Measurements from ENCODE around the gene TSSK6. TPM values are rescaled to one million over a fixed set of nuclear protein-coding genes. Genes with fewer than 3 reads are reported as not detected.

Gene TSSK6
- total RNA-seq, 3 donors from 2014 or later: 1.8 to 2.5 (median 2.3) TPM

- Histone ChIP-seq H3K4me3 (no peak overlapping the region), H3K9me3 (no peaks in the 10 kb centered on the region), H3K36me3 (ENCODE audit: low read depth) (no peaks in the 10 kb centered on the region), H3K4me1 (ENCODE audit: low read depth) (no peaks in the 10 kb centered on the region)
- no peak for TF ChIP-seq CTCF (IDR thresholded peaks at IDR 0.05)
- ATAC-seq (no peak), DNase-seq (no peak)
- intact Hi-C loops (cut with DNase I, micrococcal nuclease): no loop called here
Measured at GRCh38 chr19:19551853-19552192, 36.5 kb upstream of the TSSK6 start.

GRCh38 chr19:19550972-19551852 lies 35.9 kb upstream of the TSSK6 start:
- intact Hi-C loops (cut with DNase I, micrococcal nuclease): no loop called here
- DNase-seq (no peak), ATAC-seq (no peak)
- no peaks in the 10 kb centered on the region for H3K9me3 ChIP-seq
- no peak overlapping the region for H3K4me3 ChIP-seq
- H3K36me3 ChIP-seq (ENCODE audit: low read depth): no peaks in the 10 kb centered on the region
- no peaks in the 10 kb centered on the region for H3K4me1 ChIP-seq (ENCODE audit: low read depth)
- TF ChIP-seq CTCF (IDR thresholded peaks at IDR 0.05): no peak

- TF ChIP-seq CTCF (IDR thresholded peaks at IDR 0.05): no peak
- no peak for DNase-seq
- H3K4me3 ChIP-seq: no peak overlapping the region
- H3K36me3 ChIP-seq (ENCODE audit: low read depth): no peaks in the 10 kb centered on the region
- no peak for ATAC-seq
- H3K4me1 ChIP-seq (ENCODE audit: low read depth): no peaks in the 10 kb centered on the region
- H3K9me3 ChIP-seq: no peaks in the 10 kb centered on the region
- intact Hi-C loops (cut with DNase I, micrococcal nuclease): no loop called here
Measured at GRCh38 chr19:19550485-19550929, 35.2 kb upstream of the TSSK6 start.

- intact Hi-C loops (cut with DNase I, micrococcal nuclease): no loop called here
- H3K9me3 ChIP-seq: no peaks in the 10 kb centered on the region
- ATAC-seq (no peak), DNase-seq (no peak)
- no peaks in the 10 kb centered on the region for H3K4me1 ChIP-seq (ENCODE audit: low read depth)
- H3K36me3 ChIP-seq (ENCODE audit: low read depth): no peaks in the 10 kb centered on the region
- no peak overlapping the region for H3K4me3 ChIP-seq
- TF ChIP-seq CTCF (IDR thresholded peaks at IDR 0.05): no peak
Measured at GRCh38 chr19:19549804-19550464, 34.6 kb upstream of the TSSK6 start.

- TF ChIP-seq CTCF (IDR thresholded peaks at IDR 0.05): no peak
- intact Hi-C loops (cut with DNase I, micrococcal nuclease): no loop called here
- Histone ChIP-seq H3K9me3 (no peaks in the 10 kb centered on the region), H3K4me1 (ENCODE audit: low read depth) (no peaks in the 10 kb centered on the region), H3K4me3 (no peak overlapping the region), H3K36me3 (ENCODE audit: low read depth) (no peaks in the 10 kb centered on the region)
- DNase-seq (no peak), ATAC-seq (no peak)
Measured at GRCh38 chr19:19548915-19549759, 33.8 kb upstream of the TSSK6 start.
